GM06990 (cell line): ENCODE data around the gene ETNK1.

Source experiments
- DNase-seq: peaks from one replicate; pipeline ENCODE4 v3.0.0-alpha.2; 2011; ENCODE audit not compliant: insufficient read length; ENCODE audit errors: extremely low read depth
- H3K27me3 ChIP-seq: replicated peaks from 2 replicates; pipeline ENCODE4 v1.6.0; 2011; ENCODE audit warnings: low read length; ENCODE audit not compliant: control insufficient read depth, insufficient read depth
- H3K36me3 ChIP-seq: 2 replicates; pipeline ENCODE4 v1.5.1; 2011; ENCODE audit warnings: low read length; ENCODE audit not compliant: control insufficient read depth, insufficient read depth
- H3K4me3 ChIP-seq: replicated peaks from 2 replicates; pipeline ENCODE4 v1.5.1; 2011; ENCODE audit warnings: low read depth, mild to moderate bottlenecking, control low read depth, low read length
- TF ChIP-seq, protein P1 (sequence below): IDR thresholded peaks from 2 replicates; pipeline ENCODE4 v1.5.1; 2011; ENCODE audit warnings: low read length, control low read depth, mild to moderate bottlenecking, inconsistent platforms; ENCODE audit not compliant: insufficient read depth, poor library complexity, severe bottlenecking

Gene ETNK1

DNA sequence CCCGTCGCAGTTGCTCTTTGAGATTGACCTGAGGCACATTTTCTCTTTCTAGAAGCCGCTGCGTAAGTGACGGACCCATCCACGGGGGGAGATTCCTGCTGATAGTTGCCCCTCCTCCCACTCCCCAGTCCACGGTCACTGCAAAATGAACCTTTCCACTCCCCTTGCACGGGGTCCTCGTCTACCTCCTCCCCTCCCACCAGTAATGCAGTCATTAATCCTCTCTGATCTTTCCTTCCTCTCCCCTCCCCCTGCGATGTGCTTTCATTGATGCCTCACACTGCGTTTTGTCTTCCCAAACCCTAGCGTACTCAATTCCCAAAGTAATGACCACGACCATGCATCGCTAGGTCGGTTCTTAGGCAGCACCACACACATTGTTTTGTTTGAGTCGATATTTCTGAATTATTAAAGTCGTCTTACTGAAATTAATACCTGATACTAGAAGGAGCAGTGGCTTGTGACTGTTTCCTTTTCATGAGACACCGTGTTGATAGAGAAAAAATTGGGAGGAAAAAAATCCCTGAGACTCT is 857 bp downstream of the ETNK1 start:
- TF ChIP-seq, protein P1, sequence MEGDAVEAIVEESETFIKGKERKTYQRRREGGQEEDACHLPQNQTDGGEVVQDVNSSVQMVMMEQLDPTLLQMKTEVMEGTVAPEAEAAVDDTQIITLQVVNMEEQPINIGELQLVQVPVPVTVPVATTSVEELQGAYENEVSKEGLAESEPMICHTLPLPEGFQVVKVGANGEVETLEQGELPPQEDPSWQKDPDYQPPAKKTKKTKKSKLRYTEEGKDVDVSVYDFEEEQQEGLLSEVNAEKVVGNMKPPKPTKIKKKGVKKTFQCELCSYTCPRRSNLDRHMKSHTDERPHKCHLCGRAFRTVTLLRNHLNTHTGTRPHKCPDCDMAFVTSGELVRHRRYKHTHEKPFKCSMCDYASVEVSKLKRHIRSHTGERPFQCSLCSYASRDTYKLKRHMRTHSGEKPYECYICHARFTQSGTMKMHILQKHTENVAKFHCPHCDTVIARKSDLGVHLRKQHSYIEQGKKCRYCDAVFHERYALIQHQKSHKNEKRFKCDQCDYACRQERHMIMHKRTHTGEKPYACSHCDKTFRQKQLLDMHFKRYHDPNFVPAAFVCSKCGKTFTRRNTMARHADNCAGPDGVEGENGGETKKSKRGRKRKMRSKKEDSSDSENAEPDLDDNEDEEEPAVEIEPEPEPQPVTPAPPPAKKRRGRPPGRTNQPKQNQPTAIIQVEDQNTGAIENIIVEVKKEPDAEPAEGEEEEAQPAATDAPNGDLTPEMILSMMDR, result no peak
- Histone ChIP-seq H3K27me3 (no peaks in the 10 kb centered on the region), H3K4me3 (peak overlapping the region; percentile 83), H3K36me3 (no peaks in the 10 kb centered on the region)
- DNase-seq, result peak; percentile 61

DNA sequence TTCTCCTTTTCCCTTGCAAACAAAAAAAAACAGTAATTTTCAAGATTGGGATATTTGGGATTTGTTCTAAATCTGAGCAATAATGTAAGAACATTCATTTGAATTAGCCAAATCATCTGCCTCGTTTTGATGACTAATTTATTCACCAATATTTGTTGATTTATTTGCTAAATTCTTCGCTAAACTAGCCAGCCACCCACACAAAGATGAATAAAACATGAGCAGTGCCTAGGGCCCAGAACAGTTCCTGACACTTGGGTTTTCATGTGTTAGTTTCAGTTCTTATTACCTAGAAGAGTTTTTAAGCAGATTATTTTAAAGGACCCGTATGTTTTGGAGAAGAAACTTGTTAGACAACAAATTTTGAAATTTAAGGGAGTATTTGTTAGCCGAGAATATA is 1.4 kb downstream of the ETNK1 start:
- peak overlapping the region; percentile 83 for H3K4me3 ChIP-seq
- H3K36me3 ChIP-seq, result no peaks in the 10 kb centered on the region
- H3K27me3 ChIP-seq, result no peaks in the 10 kb centered on the region
- DNase-seq, result peak; percentile 45
- TF ChIP-seq, protein P1, result no peak

DNA sequence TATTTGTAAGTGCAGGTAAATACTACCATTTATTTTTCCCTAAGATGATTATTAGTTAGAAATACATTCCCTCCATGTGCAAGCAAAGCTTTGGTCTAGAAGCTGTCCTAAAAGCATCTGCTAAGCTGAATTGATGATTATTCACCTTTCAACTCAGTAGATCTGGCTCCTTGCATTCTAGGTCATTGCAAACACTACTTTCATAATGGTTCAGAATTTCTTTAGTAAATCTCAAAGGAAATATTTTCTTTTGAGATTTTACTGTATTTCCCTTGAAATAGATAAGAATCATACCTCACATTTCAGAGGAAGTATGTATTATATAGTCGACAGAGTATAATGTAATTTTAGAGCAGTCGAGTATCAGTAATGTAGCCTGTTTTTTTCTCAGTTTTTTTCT is 2.4 kb downstream of the ETNK1 start:
- peak overlapping the region; percentile 83 for H3K4me3 ChIP-seq
- TF ChIP-seq, protein P1, result no peak
- DNase-seq, result no peak
- H3K36me3 ChIP-seq, result no peaks in the 10 kb centered on the region
- H3K27me3 ChIP-seq, result no peaks in the 10 kb centered on the region

DNA sequence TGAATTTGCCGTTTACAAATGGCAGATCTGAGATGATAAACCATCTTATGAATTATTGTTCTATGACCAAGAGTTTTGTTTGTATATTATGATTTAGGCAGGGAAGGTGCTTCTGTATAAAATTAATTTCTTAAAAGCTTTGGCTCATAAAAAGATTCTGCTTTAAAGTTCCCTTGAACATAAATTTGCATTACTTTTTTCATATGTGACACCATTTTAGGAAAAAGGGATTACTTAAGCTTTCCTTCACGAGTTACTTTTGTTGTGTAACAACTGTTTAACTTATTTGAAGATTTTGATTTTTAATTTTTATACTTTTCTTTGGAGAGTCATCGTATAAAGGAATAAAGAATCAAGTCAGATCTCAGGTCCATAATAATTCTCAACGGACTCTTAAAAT is 3.3 kb downstream of the ETNK1 start:
- TF ChIP-seq, protein P1, result no peak
- Histone ChIP-seq H3K27me3 (no peaks in the 10 kb centered on the region), H3K4me3 (peak overlapping the region; percentile 83), H3K36me3 (no peaks in the 10 kb centered on the region)
- no peak for DNase-seq

DNA sequence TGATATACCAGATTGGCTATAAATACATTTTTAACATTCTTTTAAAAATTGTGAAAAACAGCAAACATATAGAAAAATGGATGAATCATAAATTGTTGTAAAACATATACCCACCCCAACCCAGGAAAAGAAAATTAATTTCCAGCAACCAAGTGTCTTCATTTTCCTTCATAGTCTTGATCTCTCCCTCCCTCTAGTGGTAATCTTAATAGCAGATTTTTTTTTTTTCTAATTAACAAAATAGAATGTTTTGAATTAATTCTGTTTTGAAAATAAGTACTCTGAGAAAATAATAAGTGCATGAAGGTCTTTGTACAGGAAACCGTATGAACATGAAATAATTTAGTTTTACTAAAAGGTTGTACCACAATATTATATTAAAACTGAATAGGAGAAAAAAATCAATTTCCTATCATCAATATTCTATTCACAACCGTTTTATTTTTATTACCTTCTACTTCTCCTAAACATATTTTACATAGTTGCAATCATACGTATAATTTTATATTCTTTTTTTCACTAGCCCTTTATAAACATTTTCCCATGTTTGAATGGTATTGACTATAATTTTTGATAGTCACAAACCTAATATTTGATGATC is 7.0 kb downstream of the ETNK1 start:
- Histone ChIP-seq H3K36me3 (peaks cover 3% of the 10 kb centered on the region), H3K4me3 (no peak overlapping the region), H3K27me3 (no peaks in the 10 kb centered on the region)
- TF ChIP-seq, protein P1, result peak; percentile 49
- DNase-seq, result no peak

DNA sequence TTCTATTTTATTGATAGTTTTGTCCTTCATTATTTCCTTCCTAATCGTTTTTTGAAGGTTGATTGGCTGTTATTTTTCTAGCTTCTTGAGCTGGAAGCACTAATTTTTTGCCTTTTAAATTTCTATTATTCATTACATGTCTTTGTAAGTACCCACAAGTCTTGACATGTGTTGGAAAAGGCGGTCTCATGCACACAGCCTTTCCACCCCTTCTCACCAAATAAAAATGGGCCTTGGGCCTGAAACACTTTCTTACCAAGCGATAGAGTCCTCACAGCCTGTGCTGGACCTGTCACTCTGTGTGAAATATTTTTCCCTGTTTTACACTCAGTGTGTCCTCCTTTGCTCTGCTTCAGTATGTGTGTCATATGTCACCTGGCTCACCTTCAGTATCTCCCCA is 9.9 kb downstream of the ETNK1 start:
- TF ChIP-seq, protein P1, result no peak
- no peak overlapping the region for H3K4me3 ChIP-seq
- peaks cover 3% of the 10 kb centered on the region for H3K36me3 ChIP-seq
- H3K27me3 ChIP-seq, result no peaks in the 10 kb centered on the region
- no peak for DNase-seq
